ENCODE results near the gene NTN1. TPM values are rescaled to one million over a fixed set of nuclear protein-coding genes. Genes with fewer than 3 reads are reported as not detected.

The NTN1 gene
- total RNA-seq, 2 donors from 2014 or later: 68.8 to 79.0 TPM

GRCh38 chr17:9142772-9143494 is 121.6 kb downstream of the NTN1 start:
- ATAC-seq (ENCODE audit: insufficient number of reproducible peaks, low FRiP score, low read depth) (no peak), DNase-seq (ENCODE audit: low spot score) (no peak)
- H3K27me3 ChIP-seq (replicated peaks; ENCODE audit: insufficient read depth): no peaks in the 10 kb centered on the region
- H3K4me1 ChIP-seq (ENCODE audit: control insufficient read depth in 1 of 2, low read depth in 2 of 2): peaks cover 0 to 2% of the 10 kb centered on the region in 2 donors
- no peaks in the 10 kb centered on the region for H3K9me3 ChIP-seq
- TF ChIP-seq CTCF (IDR thresholded peaks at IDR 0.05): no peak
- H3K36me3 ChIP-seq: no peaks in the 10 kb centered on the region
- H3K4me3 ChIP-seq: no peak overlapping the region
- no peak overlapping the region for H3K27ac ChIP-seq

GRCh38 chr17:9144502-9145249 is 123.4 kb downstream of the NTN1 start:
- Histone ChIP-seq H3K36me3 (no peaks in the 10 kb centered on the region), H3K4me3 (no peak overlapping the region), H3K4me1 (ENCODE audit: control insufficient read depth in 1 of 2, low read depth in 2 of 2) (peaks cover 11 to 19% of the 10 kb centered on the region in 2 donors), H3K27ac (no peak overlapping the region), H3K9me3 (no peaks in the 10 kb centered on the region), H3K27me3 (replicated peaks; ENCODE audit: insufficient read depth) (no peaks in the 10 kb centered on the region)
- TF ChIP-seq CTCF (IDR thresholded peaks at IDR 0.05): no peak
- DNase-seq (ENCODE audit: low spot score) (no peak), ATAC-seq (ENCODE audit: insufficient number of reproducible peaks, low FRiP score, low read depth) (no peak)

- no peak for DNase-seq (ENCODE audit: low spot score)
- H3K27me3 ChIP-seq (replicated peaks; ENCODE audit: insufficient read depth): no peaks in the 10 kb centered on the region
- no peak for ATAC-seq (ENCODE audit: insufficient number of reproducible peaks, low FRiP score, low read depth)
- no peak overlapping the region for H3K4me3 ChIP-seq
- H3K27ac ChIP-seq: no peak overlapping the region
- H3K4me1 ChIP-seq (ENCODE audit: control insufficient read depth in 1 of 2, low read depth in 2 of 2): peaks cover 23 to 33% of the 10 kb centered on the region in 2 donors
- H3K36me3 ChIP-seq: no peaks in the 10 kb centered on the region
- TF ChIP-seq CTCF (IDR thresholded peaks at IDR 0.05): no peak
- no peaks in the 10 kb centered on the region for H3K9me3 ChIP-seq
Measured at GRCh38 chr17:9146064-9146463, 124.8 kb downstream of the NTN1 start.

- no peak for TF ChIP-seq CTCF (IDR thresholded peaks at IDR 0.05)
- DNase-seq (ENCODE audit: low spot score): peak; percentile 16
- ATAC-seq (ENCODE audit: insufficient number of reproducible peaks, low FRiP score, low read depth): no peak
- H3K36me3 ChIP-seq: no peaks in the 10 kb centered on the region
- no peaks in the 10 kb centered on the region for H3K27me3 ChIP-seq (replicated peaks; ENCODE audit: insufficient read depth)
- H3K4me3 ChIP-seq: peak overlapping the region; percentile 24
- H3K9me3 ChIP-seq: no peaks in the 10 kb centered on the region
- H3K4me1 ChIP-seq (ENCODE audit: control insufficient read depth in 1 of 2, low read depth in 2 of 2): peaks cover 26 to 40% of the 10 kb centered on the region in 2 donors
- H3K27ac ChIP-seq: peak overlapping the region; percentile 82 to 87
Measured at GRCh38 chr17:9148905-9149525, 127.7 kb downstream of the NTN1 start.
